Measurements from ENCODE around the gene IL20RB. TPM values are rescaled to one million over a fixed set of nuclear protein-coding genes. Genes with fewer than 3 reads are reported as not detected.
A peak's percentile ranks its signal among the peaks of the same experiment; 100 is the strongest.

Gene IL20RB
- 1.6 and 2.2 TPM in 2 replicates for total RNA-seq

DNA sequence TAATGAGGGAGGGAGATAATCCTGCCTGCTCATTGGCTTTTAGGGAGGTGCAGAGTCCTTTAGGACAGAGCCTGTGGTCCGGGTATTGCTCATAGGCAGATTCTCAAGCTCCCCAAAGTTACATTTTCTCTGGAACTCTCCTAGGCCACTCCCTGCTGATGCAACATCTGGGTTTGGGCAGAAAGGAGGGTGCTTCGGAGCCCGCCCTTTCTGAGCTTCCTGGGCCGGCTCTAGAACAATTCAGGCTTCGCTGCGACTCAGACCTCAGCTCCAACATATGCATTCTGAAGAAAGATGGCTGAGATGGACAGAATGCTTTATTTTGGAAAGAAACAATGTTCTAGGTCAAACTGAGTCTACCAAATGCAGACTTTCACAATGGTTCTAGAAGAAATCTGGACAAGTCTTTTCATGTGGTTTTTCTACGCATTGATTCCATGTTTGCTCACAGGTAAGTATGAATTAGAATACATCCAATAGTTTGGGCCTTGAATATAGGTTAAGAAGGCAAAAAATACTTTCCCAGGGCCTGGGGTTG, at the start of gene IL20RB:
Gene IL20RB, plus strand, starts transcription at position 233 of the 538 bp plus-strand sequence. Its CDS starts 131 bp downstream, at position 364.
- peak within 1 kb of the TSS; percentile 58 for H3K4me3 ChIP-seq (ENCODE audit: low read depth, low read length)
- DNase-seq (ENCODE audit: low read depth) = peak; percentile 93
- TF ChIP-seq, protein P1, sequence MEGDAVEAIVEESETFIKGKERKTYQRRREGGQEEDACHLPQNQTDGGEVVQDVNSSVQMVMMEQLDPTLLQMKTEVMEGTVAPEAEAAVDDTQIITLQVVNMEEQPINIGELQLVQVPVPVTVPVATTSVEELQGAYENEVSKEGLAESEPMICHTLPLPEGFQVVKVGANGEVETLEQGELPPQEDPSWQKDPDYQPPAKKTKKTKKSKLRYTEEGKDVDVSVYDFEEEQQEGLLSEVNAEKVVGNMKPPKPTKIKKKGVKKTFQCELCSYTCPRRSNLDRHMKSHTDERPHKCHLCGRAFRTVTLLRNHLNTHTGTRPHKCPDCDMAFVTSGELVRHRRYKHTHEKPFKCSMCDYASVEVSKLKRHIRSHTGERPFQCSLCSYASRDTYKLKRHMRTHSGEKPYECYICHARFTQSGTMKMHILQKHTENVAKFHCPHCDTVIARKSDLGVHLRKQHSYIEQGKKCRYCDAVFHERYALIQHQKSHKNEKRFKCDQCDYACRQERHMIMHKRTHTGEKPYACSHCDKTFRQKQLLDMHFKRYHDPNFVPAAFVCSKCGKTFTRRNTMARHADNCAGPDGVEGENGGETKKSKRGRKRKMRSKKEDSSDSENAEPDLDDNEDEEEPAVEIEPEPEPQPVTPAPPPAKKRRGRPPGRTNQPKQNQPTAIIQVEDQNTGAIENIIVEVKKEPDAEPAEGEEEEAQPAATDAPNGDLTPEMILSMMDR (IDR thresholded peaks at IDR 0.05; ENCODE audit: insufficient read depth, low read depth, low read length) = no peak

- no peak overlapping the region for H3K4me3 ChIP-seq (ENCODE audit: low read depth, low read length)
- DNase-seq (ENCODE audit: low read depth) = no peak
- TF ChIP-seq, protein P1 (IDR thresholded peaks at IDR 0.05; ENCODE audit: insufficient read depth, low read depth, low read length) = no peak
These were observed 49.5 kb upstream of the IL20RB start for GRCh38 chr3:136908297-136908696.

GRCh38 chr3:136909187-136909586, 48.6 kb upstream of the IL20RB start:
- no peak for DNase-seq (ENCODE audit: low read depth)
- TF ChIP-seq, protein P1 (IDR thresholded peaks at IDR 0.05; ENCODE audit: insufficient read depth, low read depth, low read length) = no peak
- no peak overlapping the region for H3K4me3 ChIP-seq (ENCODE audit: low read depth, low read length)

GRCh38 chr3:136910697-136911096, 47.1 kb upstream of the IL20RB start:
- DNase-seq (ENCODE audit: low read depth) = no peak
- TF ChIP-seq, protein P1 (IDR thresholded peaks at IDR 0.05; ENCODE audit: insufficient read depth, low read depth, low read length) = no peak
- H3K4me3 ChIP-seq (ENCODE audit: low read depth, low read length) = no peak overlapping the region

- H3K4me3 ChIP-seq (ENCODE audit: low read depth, low read length) = no peak overlapping the region
- TF ChIP-seq, protein P1 (IDR thresholded peaks at IDR 0.05; ENCODE audit: insufficient read depth, low read depth, low read length) = no peak
- no peak for DNase-seq (ENCODE audit: low read depth)
These were observed 44.6 kb upstream of the IL20RB start for GRCh38 chr3:136913168-136913567.

DNA sequence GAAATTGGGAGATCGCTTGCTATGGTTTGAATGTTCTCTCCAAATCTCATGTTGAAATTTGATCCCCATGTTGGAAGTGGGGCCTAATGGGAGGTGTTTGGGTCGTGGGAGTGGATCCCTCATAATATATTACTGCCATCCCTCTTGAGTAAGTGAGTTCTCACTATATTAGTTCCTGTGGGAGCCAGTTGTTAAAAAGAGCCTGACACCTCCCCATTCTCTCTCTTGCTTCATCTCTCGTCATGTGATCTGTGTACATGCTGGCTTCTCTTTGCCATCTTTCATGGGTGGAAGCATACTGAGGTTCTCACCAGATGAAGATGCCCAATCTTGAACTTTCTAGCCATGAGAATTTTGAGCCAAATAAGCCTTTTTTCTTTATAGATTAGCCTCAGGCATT, 43.0 kb upstream of the IL20RB start:
- no peak overlapping the region for H3K4me3 ChIP-seq (ENCODE audit: low read depth, low read length)
- TF ChIP-seq, protein P1 (IDR thresholded peaks at IDR 0.05; ENCODE audit: insufficient read depth, low read depth, low read length) = no peak
- DNase-seq (ENCODE audit: low read depth) = no peak

DNA sequence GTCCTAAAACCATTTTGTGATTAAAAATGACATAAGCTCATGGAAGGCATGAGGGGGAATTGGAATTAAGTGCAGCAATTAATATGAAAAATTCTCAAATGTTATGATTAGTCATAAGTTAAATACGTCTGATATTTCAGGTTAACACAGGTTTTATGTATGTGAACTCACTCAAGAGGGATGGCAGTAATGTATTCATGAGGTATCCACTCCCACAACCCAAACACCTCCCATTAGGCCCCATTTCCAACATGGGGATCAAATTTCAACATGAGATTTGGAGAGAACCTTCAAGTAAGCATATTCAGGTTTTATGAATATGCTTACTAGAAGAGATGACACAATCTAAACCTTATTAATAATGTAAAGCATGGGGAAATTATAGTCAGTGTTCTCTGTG, 41.6 kb upstream of the IL20RB start:
- DNase-seq (ENCODE audit: low read depth) = no peak
- TF ChIP-seq, protein P1 (IDR thresholded peaks at IDR 0.05; ENCODE audit: insufficient read depth, low read depth, low read length) = no peak
- H3K4me3 ChIP-seq (ENCODE audit: low read depth, low read length) = no peak overlapping the region

All from fibroblast of villous mesenchyme (primary cell).